ENCODE data around the gene ZNF460.

- TF ChIP-seq CTCF (IDR thresholded peaks at IDR 0.05) (no peak), POLR2A (IDR thresholded peaks at IDR 0.05) (no peak)
Observed at GRCh38 chr19:57249329-57249728, 31.0 kb upstream of the ZNF460 start.
